ENCODE results near the gene C1orf210.

- no peak for TF ChIP-seq CTCF (conservative IDR thresholded peaks at IDR 0.05)
- TF ChIP-seq EZH2 (IDR thresholded peaks at IDR 0.05; ENCODE audit: low read depth), result no peak
Measured at GRCh38 chr1:43331688-43332087, 46.3 kb upstream of the C1orf210 start.
